Stimulated activated CD4-positive, alpha-beta T cell treated with anti-CD3 and anti-CD28 coated beads, Interleukin-1b, Interleukin-23, amount 100 ng/mL, for 48 hours (primary cell): Measurements from ENCODE around the gene PREX1.
A peak's percentile ranks its signal among the peaks of the same experiment; 100 is the strongest.

Source experiments
- DNase-seq: peaks from one replicate; pipeline ENCODE4 v3.0.0-alpha.2; 2020

The PREX1 gene

GRCh38 chr20:48674461-48674860 lies 153.3 kb downstream of the PREX1 start:
- no peak for DNase-seq

DNA sequence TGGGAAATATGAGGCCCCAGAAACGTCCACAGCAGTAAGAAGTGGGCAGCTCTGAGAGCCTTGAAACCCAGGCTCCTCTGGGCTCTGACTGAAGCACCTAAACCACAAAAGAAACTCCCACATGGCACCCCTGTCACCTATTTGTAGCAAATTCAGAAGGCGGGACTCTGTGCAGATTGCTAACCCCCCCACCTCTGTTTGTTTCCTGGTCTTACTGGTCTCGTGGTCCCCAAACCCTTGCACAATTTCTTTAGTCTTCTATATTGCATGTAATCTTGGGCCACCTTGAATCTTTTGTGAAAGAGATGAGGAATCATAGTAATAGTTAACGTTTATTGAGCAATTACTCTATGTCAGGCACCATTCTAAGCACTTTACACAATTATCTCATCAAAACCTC lies 154.3 kb downstream of the PREX1 start:
- DNase-seq: no peak

DNA sequence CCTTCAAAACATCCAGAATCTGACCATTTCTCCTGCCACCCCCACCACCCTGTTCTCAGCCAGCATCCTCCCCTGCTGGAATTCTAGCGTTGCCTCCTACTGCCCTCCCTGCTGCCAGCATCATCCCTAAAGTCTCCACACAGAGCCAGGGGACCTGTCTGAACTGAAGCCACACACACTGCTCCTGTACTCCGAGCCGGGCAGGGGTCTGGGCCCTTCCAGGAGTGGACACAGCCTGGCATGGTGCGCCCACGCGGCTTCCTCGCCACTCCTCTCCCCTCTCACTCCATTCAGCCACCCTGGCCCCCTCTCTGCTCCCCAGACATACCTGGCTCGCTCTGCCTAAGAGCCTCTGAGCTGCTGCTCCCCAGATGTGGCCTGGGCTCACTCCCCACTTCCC lies 155.5 kb downstream of the PREX1 start:
- no peak for DNase-seq

DNA sequence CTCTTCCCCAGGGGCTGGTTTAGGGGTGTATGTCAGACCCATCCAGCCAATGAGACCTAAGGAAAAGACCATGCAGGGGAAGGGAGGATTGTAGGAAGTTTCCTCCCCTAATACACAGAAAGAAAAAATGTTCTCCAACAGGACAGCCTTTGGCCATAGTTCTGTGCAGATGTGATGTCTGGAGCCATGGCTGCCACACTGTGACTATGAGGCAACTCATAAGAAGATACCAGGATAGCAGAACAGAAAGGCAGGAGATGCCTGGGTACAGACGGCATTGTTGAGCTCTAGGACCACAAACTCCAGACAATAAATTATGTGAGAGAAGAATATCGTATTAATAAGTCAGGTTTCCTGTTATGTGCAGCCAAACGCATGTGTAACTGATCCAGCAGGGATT lies 156.7 kb downstream of the PREX1 start:
- no peak for DNase-seq

GRCh38 chr20:48669946-48670605 lies 157.7 kb downstream of the PREX1 start:
- no peak for DNase-seq

DNA sequence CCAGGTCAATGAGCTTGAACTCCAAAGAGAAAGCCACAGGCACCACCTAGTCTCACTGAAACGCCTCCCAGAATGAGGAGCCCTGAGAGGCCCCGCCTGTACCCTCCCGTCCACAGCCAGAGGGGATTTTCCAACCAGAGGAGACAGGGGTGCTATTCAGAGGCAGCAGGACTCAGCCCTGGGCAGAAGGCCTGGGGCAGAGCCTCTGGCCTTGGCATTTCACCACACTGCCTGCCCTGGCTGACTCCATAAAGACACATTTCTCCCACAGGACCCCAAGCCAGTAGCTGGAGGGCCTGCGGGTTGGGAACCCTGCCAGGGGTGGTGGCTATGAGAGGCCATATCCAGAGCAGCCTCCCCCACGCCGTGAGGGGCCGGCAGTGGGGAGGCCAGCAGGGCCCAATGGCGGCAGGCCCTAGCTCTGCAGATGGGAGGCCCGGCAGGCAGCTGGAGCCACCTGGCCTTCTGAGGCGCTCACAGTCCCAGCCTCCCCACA lies 159.3 kb downstream of the PREX1 start:
- DNase-seq: no peak

DNA sequence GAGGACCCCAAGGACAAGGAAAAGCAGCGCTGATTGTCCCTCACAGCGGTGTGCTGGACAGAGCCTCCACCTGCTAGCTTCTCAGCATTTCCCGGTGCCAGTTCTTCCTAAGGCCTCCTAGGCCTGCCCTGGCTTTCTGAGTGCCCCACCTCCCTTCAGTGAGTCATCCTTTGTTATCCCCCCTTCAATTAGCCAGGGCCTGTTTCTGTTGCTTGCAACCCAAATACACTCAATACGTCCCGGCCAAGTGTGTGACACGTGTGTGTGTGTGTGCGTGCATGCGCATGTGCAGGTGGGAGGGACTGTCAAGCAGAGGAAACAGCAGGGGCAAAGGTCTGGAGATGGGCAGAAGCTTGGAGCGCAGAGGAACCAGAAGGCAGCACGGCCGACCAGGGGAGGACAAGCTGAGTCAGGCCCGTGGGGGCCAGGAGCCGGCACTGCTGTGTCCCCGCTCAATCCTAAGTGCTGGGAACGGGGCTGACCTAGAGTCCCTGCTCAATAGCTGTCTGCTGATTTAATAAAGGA lies 159.8 kb downstream of the PREX1 start:
- DNase-seq: no peak

DNA sequence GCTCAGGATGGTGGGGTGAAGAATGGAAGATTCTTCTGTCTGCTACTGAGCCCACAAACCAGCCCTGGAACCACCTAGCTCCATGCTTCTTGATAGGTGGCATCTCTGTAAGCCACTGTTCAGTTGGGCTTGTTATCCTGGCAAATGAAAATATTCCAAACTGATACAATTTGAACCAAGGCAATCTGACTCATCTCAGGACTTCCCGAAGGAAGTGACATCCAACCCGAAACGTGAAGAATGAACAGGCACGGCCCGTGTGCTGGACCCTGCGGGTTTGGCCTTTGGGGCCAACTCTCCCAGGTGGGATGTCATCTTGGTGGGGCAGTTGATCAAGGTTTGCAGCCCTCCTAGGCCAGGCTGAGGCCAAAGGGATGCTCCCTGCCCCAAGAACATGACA lies 160.3 kb downstream of the PREX1 start:
- no peak for DNase-seq

GRCh38 chr20:48665785-48666184 lies 162.0 kb downstream of the PREX1 start:
- no peak for DNase-seq

DNA sequence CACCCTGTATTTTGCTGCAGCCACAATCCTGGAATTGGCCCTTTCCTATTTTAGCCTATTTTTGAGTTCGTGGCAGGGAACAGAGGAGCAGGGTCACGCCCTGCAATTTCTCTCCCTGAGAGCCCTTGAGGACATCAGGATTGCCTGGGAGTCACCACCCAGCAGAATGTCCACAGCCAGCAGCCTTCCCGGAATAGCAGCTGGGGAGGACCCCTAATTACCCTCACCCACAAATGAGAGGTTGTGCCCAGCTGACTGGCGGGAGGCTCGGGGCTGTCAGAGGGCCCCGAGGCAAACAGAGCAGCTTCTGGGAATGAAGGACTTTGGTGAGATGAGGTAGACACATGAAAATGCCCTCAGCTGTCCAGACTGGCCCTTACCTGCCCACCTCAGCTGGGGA lies 165.1 kb downstream of the PREX1 start:
- DNase-seq: no peak

- DNase-seq: no peak
These were observed 166.0 kb downstream of the PREX1 start for GRCh38 chr20:48661575-48662455.

- no peak for DNase-seq
These were observed 167.0 kb downstream of the PREX1 start for GRCh38 chr20:48660788-48661187.

GRCh38 chr20:48659858-48660257 lies 167.9 kb downstream of the PREX1 start:
- no peak for DNase-seq

DNA sequence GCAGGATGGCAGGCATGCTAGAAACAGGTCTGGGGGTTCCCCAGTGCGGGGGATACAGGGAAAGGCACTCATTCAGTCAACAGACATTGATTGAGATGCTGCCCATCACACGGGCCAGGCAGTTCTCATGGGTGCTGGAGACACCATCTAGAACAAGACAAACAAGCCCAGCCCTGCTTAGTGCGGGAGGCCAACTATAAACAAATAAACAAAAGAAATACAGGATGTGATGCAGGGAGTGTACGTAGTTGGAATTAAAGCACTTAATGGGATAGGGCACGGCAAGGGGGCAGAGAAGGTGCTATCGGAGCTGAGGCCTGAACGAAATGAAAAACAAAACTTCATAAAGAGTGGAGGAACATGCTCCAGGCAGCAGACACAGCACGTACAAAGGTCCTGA lies 169.3 kb downstream of the PREX1 start:
- no peak for DNase-seq

GRCh38 chr20:48658198-48658476 lies 169.7 kb downstream of the PREX1 start:
- DNase-seq: no peak

- DNase-seq: peak; percentile 62
These were observed 170.2 kb downstream of the PREX1 start for GRCh38 chr20:48657426-48658197.

DNA sequence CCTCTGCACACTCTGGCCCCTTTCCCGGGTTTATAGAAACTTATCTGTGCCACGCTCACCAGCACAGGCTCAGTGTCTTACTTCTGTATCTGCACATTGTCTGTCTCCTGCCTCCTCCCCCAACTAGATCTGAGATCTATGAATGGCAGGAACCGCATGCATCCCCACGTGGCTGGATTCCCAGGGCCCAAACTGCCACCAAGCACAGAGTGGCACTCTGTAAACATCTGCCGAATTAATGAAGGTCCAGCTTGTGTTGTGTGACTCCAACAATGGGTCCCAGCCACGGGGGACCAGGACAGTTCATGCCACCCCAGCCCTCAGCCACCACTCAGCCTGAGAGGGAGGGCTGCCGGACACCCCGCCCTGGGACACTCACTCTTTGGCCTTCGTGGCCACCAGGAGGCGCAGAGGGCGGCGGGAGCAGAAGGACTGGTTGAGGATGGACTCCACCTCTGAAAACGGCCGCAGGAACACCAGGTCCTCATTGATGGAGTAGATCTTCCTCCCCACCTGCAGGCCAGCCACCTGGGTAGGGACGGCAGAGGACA lies 171.1 kb downstream of the PREX1 start:
- DNase-seq: no peak

DNA sequence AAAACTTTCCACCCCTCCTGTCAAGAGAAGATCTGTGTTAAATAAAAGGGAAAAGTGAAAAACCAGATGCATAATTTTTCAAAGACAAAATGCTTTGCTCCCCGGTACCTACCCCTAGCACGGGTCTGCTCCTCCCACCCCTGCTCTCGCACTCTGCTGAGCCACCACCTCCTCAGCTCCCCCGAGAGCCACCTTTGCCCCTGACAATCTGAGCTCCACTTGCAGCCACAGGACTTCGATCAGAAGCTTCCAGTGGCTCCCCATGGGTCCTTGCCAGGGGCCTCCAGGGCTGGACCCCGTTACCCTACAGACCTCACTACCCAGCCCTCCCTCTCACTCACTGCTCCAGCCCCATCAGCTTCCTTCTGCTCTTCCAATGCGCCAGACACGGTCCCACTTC lies 171.7 kb downstream of the PREX1 start:
- DNase-seq: no peak

GRCh38 chr20:48653706-48654051 lies 174.1 kb downstream of the PREX1 start:
- DNase-seq: no peak

GRCh38 chr20:48652961-48653705 lies 174.7 kb downstream of the PREX1 start:
- DNase-seq: no peak

DNA sequence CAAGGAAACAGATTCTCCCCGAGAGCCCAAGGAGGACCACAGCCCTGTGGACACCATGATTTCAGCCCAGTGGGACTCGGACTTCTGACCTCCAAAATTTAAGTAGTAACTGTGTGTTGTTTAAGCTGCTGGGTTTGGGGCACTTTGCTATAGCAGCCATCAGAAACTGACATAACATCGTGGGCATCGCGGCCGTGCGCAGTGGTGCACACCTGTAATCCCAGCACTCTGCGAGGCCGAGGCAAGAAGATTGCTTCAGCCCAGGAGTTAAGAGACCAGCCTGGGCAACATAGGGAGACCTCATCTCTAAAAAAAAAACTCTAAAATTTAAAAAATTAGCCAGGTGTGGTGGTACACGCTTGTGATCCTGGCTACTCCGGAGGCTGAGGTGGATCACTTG lies 175.8 kb downstream of the PREX1 start:
- no peak for DNase-seq

- DNase-seq: no peak
These were observed 176.5 kb downstream of the PREX1 start for GRCh38 chr20:48651271-48651670.

DNA sequence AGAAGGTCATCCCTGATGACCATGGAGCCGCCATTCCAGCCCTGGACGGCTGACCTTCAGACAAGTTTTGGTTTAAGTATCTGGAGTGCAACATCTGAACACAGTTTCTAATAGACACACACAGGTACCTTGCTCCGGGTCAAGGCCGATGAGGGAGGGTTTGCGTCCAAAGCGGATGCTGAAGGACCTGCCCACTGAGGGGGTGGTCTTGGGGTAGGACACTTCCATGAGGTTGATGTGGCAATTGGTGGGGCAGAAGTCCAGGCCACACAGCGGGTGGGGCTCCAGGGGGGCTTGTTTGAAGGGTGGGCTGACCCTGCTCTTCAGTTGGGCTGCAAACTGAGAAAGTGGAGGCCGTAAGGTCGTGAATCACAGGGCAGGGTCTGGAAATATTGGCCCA lies 177.9 kb downstream of the PREX1 start:
- DNase-seq: no peak
